Measurements from ENCODE around the gene FANCF. TPM values are rescaled to one million over a fixed set of nuclear protein-coding genes. Genes with fewer than 3 reads are reported as not detected.

The FANCF gene
- total RNA-seq, 4 donors from 2014 or later, result 0.73 to 2.9 (median 2.1) TPM

GRCh38 chr11:22603933-22604332 lies 21.7 kb downstream of the FANCF start:
- H3K36me3 ChIP-seq, result no peaks in the 10 kb centered on the region
- H3K9me3 ChIP-seq, result no peaks in the 10 kb centered on the region
- H3K4me3 ChIP-seq, result no peak overlapping the region
- no peak for DNase-seq
- H3K4me1 ChIP-seq, result no peaks in the 10 kb centered on the region
- no peak overlapping the region for H3K27ac ChIP-seq
- no peaks in the 10 kb centered on the region for H3K27me3 ChIP-seq
- TF ChIP-seq POLR2A (IDR thresholded peaks at IDR 0.05), result no peak
- TF ChIP-seq, protein P1, sequence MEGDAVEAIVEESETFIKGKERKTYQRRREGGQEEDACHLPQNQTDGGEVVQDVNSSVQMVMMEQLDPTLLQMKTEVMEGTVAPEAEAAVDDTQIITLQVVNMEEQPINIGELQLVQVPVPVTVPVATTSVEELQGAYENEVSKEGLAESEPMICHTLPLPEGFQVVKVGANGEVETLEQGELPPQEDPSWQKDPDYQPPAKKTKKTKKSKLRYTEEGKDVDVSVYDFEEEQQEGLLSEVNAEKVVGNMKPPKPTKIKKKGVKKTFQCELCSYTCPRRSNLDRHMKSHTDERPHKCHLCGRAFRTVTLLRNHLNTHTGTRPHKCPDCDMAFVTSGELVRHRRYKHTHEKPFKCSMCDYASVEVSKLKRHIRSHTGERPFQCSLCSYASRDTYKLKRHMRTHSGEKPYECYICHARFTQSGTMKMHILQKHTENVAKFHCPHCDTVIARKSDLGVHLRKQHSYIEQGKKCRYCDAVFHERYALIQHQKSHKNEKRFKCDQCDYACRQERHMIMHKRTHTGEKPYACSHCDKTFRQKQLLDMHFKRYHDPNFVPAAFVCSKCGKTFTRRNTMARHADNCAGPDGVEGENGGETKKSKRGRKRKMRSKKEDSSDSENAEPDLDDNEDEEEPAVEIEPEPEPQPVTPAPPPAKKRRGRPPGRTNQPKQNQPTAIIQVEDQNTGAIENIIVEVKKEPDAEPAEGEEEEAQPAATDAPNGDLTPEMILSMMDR (IDR thresholded peaks at IDR 0.05 in 4 of 5, conservative IDR thresholded peaks at IDR 0.05 in 1 of 5), result no peak
- intact Hi-C loops (cut with DNase I; ENCODE audit: low total_unique reads), result no loop called here
- in situ Hi-C loops (cut with MboI; ENCODE audit: low sequenced_read_pairs in 4 of 4), result no loop called here
- ATAC-seq, result no peak

DNA sequence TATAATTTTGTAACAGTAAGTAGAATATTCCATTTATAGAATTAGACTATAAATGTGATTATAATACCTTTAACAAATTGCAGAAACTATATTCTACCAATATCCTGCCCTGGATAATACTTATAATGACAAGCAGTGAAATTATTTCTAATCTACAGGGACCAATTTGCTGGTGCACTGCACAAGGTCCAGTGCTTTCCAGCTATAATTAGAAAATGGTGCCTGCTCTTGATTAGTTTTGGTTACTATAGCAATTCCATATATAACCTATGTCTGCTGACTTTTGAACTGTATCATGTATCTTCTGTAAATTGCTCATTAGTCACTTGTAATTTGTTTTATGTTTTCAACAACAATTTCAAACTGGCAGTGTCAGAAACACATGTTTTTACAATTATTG lies 23.1 kb downstream of the FANCF start:
- Histone ChIP-seq H3K27ac (no peak overlapping the region), H3K4me3 (no peak overlapping the region), H3K9me3 (no peaks in the 10 kb centered on the region), H3K36me3 (no peaks in the 10 kb centered on the region), H3K4me1 (no peaks in the 10 kb centered on the region), H3K27me3 (no peaks in the 10 kb centered on the region)
- no peak for DNase-seq
- in situ Hi-C loops (cut with MboI; ENCODE audit: low sequenced_read_pairs in 4 of 4) (no loop called here), intact Hi-C loops (cut with DNase I; ENCODE audit: low total_unique reads) (no loop called here)
- no peak for TF ChIP-seq POLR2A (IDR thresholded peaks at IDR 0.05)
- TF ChIP-seq, protein P1 (IDR thresholded peaks at IDR 0.05 in 4 of 5, conservative IDR thresholded peaks at IDR 0.05 in 1 of 5), result no peak
- no peak for ATAC-seq

- no peak for TF ChIP-seq POLR2A (IDR thresholded peaks at IDR 0.05)
- TF ChIP-seq, protein P1 (IDR thresholded peaks at IDR 0.05 in 4 of 5, conservative IDR thresholded peaks at IDR 0.05 in 1 of 5), result no peak
- no peak overlapping the region for H3K4me3 ChIP-seq
- no peak for DNase-seq
- ATAC-seq, result no peak
- in situ Hi-C loops (cut with MboI; ENCODE audit: low sequenced_read_pairs in 4 of 4) (no loop called here), intact Hi-C loops (cut with DNase I; ENCODE audit: low total_unique reads) (no loop called here)
- H3K4me1 ChIP-seq, result no peaks in the 10 kb centered on the region
- no peaks in the 10 kb centered on the region for H3K9me3 ChIP-seq
- H3K27me3 ChIP-seq, result no peaks in the 10 kb centered on the region
- no peaks in the 10 kb centered on the region for H3K36me3 ChIP-seq
- H3K27ac ChIP-seq, result no peak overlapping the region
Measured at GRCh38 chr11:22599458-22599857, 26.2 kb downstream of the FANCF start.

- DNase-seq, result no peak
- Histone ChIP-seq H3K4me3 (no peak overlapping the region), H3K9me3 (no peaks in the 10 kb centered on the region), H3K36me3 (no peaks in the 10 kb centered on the region), H3K27me3 (no peaks in the 10 kb centered on the region), H3K27ac (no peak overlapping the region), H3K4me1 (no peaks in the 10 kb centered on the region)
- intact Hi-C loops (cut with DNase I; ENCODE audit: low total_unique reads), result no loop called here
- ATAC-seq, result no peak
- in situ Hi-C loops (cut with MboI; ENCODE audit: low sequenced_read_pairs in 4 of 4), result no loop called here
- TF ChIP-seq, protein P1 (IDR thresholded peaks at IDR 0.05 in 4 of 5, conservative IDR thresholded peaks at IDR 0.05 in 1 of 5), result no peak
- TF ChIP-seq POLR2A (IDR thresholded peaks at IDR 0.05), result no peak
Measured at GRCh38 chr11:22597062-22597461, 28.6 kb downstream of the FANCF start.

DNA sequence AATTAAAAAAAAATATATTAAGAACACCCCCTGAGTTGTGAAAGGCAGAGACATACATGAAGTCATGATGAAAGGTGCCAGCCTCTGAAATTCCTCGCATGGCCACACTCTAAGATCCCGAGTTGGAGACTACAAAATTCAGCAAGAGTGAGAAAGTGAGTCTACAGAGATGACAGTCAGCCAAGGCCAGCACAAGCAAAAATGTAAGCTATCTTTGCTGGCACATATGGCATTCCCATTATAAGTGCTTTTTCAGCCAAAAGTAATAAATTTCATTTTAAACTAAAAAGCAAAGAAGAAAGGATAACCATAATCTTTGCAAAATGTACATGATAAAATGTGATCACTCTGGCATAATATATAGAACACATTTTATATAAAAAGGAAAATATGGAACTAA lies 40.6 kb downstream of the FANCF start:
- ATAC-seq, result no peak
- no peak for DNase-seq
- H3K27me3 ChIP-seq, result no peaks in the 10 kb centered on the region
- intact Hi-C loops (cut with DNase I; ENCODE audit: low total_unique reads), result no loop called here
- no peaks in the 10 kb centered on the region for H3K36me3 ChIP-seq
- no peak overlapping the region for H3K4me3 ChIP-seq
- H3K4me1 ChIP-seq, result no peaks in the 10 kb centered on the region
- in situ Hi-C loops (cut with MboI; ENCODE audit: low sequenced_read_pairs in 4 of 4), result no loop called here
- H3K9me3 ChIP-seq, result no peaks in the 10 kb centered on the region
- no peak overlapping the region for H3K27ac ChIP-seq
- no peak for TF ChIP-seq POLR2A (IDR thresholded peaks at IDR 0.05)
- TF ChIP-seq, protein P1 (IDR thresholded peaks at IDR 0.05 in 4 of 5, conservative IDR thresholded peaks at IDR 0.05 in 1 of 5), result no peak

Data from gastrocnemius medialis (tissue), 4 donors.